SK-N-SH treated with all-trans-retinoic acid at 6 μM for 48 hours (cell line): Measurements from ENCODE around the gene EDEM1.

Experiments
- ATAC-seq: fragments of 200-7000 bp; cut with Tn5 transposase; 3 replicates; pipeline ENCODE4 v1.9.1; 2020; ENCODE audit warnings: mild to moderate bottlenecking, moderate library complexity
- BACH2 ChIP-seq: fragments of 250-450 bp; sonication (Bioruptor Pico); IDR thresholded peaks from 2 replicates; pipeline ENCODE4 v1.9.0; 2021; ENCODE audit warnings: mild to moderate bottlenecking, borderline replicate concordance
- CSDC2 ChIP-seq: fragments of 250-450 bp; sonication (Bioruptor Pico); IDR thresholded peaks from 2 replicates; pipeline ENCODE4 v1.5.0; 2020; ENCODE audit warnings: mild to moderate bottlenecking, moderate library complexity
- ESRRG ChIP-seq: fragments of 250-450 bp; sonication (Bioruptor Pico); IDR thresholded peaks from 2 replicates; pipeline ENCODE4 v1.6.1; 2021; ENCODE audit warnings: mild to moderate bottlenecking
- GLIS3 ChIP-seq: fragments of 250-450 bp; sonication (Bioruptor Pico); IDR thresholded peaks from 2 replicates; pipeline ENCODE4 v1.5.0; 2020; ENCODE audit warnings: mild to moderate bottlenecking, moderate library complexity
- OSR1 ChIP-seq: fragments of 250-450 bp; sonication (Bioruptor Pico); IDR thresholded peaks from 2 replicates; pipeline ENCODE4 v1.8.0; 2022; ENCODE audit warnings: moderate library complexity, mild to moderate bottlenecking, inconsistent platforms
- RARB ChIP-seq: fragments of 250-450 bp; sonication (Bioruptor Pico); IDR thresholded peaks from 2 replicates; pipeline ENCODE4 v1.8.0; 2021; ENCODE audit warnings: mild to moderate bottlenecking, moderate library complexity
- SNAI2 ChIP-seq: fragments of 250-450 bp; sonication (Bioruptor Pico); IDR thresholded peaks from 2 replicates; pipeline ENCODE4 v1.5.0; 2020; ENCODE audit warnings: mild to moderate bottlenecking, moderate library complexity
- TOX ChIP-seq: fragments of 250-450 bp; sonication (Bioruptor Pico); IDR thresholded peaks from 2 replicates; pipeline ENCODE4 v1.8.0; 2021; ENCODE audit warnings: mild to moderate bottlenecking, moderate library complexity, borderline replicate concordance
- ZC3H10 ChIP-seq: fragments of 250-450 bp; sonication (Bioruptor Pico); IDR thresholded peaks from 2 replicates; pipeline ENCODE4 v1.5.1; 2021; ENCODE audit warnings: mild to moderate bottlenecking, moderate library complexity
- ZNF8 ChIP-seq: fragments of 450-650 bp; formaldehyde crosslinking; IDR thresholded peaks from 2 replicates; pipeline ENCODE4 v1.5.0; 2020; ENCODE audit warnings: mild to moderate bottlenecking, moderate library complexity
- TF ChIP-seq, protein P1 (sequence below): fragments of 250-450 bp; sonication (Bioruptor Pico); IDR thresholded peaks from 2 replicates; pipeline ENCODE4 v1.5.1; 2021; ENCODE audit warnings: mild to moderate bottlenecking, moderate library complexity
- TF ChIP-seq, protein P2 (sequence below): fragments of 250-450 bp; sonication (Bioruptor Pico); IDR thresholded peaks from 2 replicates; pipeline ENCODE4 v1.8.0; 2020; ENCODE audit warnings: mild to moderate bottlenecking, moderate library complexity, borderline replicate concordance
- TF ChIP-seq, protein P3 (sequence below): fragments of 250-450 bp; sonication (Bioruptor Pico); IDR thresholded peaks from 2 replicates; pipeline ENCODE4 v1.5.0; 2020; ENCODE audit warnings: mild to moderate bottlenecking, moderate library complexity
- TF ChIP-seq, protein P4 (sequence below): fragments of 250-450 bp; sonication (Bioruptor Pico); IDR thresholded peaks from 2 replicates; pipeline ENCODE4 v1.8.0; 2021; ENCODE audit warnings: low read depth, mild to moderate bottlenecking, moderate library complexity, borderline replicate concordance

Gene EDEM1

DNA sequence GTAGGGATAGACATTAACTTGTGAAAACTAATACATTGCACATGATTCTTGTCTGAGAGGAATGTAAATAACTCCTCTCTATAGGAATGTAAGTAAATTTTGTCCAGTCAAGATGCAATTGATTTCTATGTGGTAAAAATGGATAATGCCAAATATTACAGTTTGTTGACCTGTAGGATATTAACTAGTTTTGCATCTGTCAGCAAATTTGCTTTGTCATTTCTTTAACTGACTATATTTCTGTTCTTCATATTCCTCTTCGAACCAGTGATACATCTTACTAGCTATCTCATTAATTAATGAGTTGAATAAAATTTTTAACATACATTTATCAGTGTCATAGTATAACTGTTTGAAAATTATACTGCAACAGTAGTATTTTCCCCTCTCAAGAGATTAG is 80.4 kb downstream of the EDEM1 start:
- TF ChIP-seq OSR1 (CRISPR knock-in tag) (no peak), TOX (no peak), CSDC2 (CRISPR knock-in tag) (no peak), RARB (CRISPR knock-in tag) (no peak), ZNF8 (CRISPR knock-in tag) (no peak), GLIS3 (CRISPR knock-in tag) (no peak), ZC3H10 (CRISPR knock-in tag) (no peak), ESRRG (CRISPR knock-in tag) (no peak), SNAI2 (CRISPR knock-in tag) (no peak), BACH2 (CRISPR knock-in tag) (no peak)
- TF ChIP-seq, protein P1, sequence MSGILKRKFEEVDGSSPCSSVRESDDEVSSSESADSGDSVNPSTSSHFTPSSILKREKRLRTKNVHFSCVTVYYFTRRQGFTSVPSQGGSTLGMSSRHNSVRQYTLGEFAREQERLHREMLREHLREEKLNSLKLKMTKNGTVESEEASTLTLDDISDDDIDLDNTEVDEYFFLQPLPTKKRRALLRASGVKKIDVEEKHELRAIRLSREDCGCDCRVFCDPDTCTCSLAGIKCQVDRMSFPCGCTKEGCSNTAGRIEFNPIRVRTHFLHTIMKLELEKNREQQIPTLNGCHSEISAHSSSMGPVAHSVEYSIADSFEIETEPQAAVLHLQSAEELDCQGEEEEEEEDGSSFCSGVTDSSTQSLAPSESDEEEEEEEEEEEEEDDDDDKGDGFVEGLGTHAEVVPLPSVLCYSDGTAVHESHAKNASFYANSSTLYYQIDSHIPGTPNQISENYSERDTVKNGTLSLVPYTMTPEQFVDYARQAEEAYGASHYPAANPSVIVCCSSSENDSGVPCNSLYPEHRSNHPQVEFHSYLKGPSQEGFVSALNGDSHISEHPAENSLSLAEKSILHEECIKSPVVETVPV (CRISPR knock-in tag), result no peak
- TF ChIP-seq, protein P2, sequence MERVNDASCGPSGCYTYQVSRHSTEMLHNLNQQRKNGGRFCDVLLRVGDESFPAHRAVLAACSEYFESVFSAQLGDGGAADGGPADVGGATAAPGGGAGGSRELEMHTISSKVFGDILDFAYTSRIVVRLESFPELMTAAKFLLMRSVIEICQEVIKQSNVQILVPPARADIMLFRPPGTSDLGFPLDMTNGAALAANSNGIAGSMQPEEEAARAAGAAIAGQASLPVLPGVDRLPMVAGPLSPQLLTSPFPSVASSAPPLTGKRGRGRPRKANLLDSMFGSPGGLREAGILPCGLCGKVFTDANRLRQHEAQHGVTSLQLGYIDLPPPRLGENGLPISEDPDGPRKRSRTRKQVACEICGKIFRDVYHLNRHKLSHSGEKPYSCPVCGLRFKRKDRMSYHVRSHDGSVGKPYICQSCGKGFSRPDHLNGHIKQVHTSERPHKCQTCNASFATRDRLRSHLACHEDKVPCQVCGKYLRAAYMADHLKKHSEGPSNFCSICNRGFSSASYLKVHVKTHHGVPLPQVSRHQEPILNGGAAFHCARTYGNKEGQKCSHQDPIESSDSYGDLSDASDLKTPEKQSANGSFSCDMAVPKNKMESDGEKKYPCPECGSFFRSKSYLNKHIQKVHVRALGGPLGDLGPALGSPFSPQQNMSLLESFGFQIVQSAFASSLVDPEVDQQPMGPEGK, result no peak
- TF ChIP-seq, protein P3, sequence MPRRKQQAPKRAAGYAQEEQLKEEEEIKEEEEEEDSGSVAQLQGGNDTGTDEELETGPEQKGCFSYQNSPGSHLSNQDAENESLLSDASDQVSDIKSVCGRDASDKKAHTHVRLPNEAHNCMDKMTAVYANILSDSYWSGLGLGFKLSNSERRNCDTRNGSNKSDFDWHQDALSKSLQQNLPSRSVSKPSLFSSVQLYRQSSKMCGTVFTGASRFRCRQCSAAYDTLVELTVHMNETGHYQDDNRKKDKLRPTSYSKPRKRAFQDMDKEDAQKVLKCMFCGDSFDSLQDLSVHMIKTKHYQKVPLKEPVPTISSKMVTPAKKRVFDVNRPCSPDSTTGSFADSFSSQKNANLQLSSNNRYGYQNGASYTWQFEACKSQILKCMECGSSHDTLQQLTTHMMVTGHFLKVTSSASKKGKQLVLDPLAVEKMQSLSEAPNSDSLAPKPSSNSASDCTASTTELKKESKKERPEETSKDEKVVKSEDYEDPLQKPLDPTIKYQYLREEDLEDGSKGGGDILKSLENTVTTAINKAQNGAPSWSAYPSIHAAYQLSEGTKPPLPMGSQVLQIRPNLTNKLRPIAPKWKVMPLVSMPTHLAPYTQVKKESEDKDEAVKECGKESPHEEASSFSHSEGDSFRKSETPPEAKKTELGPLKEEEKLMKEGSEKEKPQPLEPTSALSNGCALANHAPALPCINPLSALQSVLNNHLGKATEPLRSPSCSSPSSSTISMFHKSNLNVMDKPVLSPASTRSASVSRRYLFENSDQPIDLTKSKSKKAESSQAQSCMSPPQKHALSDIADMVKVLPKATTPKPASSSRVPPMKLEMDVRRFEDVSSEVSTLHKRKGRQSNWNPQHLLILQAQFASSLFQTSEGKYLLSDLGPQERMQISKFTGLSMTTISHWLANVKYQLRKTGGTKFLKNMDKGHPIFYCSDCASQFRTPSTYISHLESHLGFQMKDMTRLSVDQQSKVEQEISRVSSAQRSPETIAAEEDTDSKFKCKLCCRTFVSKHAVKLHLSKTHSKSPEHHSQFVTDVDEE (CRISPR knock-in tag), result no peak
- TF ChIP-seq, protein P4, sequence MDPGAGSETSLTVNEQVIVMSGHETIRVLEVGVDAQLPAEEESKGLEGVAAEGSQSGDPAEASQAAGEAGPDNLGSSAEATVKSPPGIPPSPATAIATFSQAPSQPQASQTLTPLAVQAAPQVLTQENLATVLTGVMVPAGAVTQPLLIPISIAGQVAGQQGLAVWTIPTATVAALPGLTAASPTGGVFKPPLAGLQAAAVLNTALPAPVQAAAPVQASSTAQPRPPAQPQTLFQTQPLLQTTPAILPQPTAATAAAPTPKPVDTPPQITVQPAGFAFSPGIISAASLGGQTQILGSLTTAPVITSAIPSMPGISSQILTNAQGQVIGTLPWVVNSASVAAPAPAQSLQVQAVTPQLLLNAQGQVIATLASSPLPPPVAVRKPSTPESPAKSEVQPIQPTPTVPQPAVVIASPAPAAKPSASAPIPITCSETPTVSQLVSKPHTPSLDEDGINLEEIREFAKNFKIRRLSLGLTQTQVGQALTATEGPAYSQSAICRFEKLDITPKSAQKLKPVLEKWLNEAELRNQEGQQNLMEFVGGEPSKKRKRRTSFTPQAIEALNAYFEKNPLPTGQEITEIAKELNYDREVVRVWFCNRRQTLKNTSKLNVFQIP (CRISPR knock-in tag), result no peak
- ATAC-seq, result no peak
